GM23338 (cell line): ENCODE results near the gene PHYKPL. TPM values are rescaled to one million over a fixed set of nuclear protein-coding genes. Genes with fewer than 3 reads are reported as not detected.

Experiments used
- ATAC-seq: fragments of 200-7000 bp; cut with Tn5 transposase; 3 replicates; pipeline ENCODE4 v1.9.1; 2020
- DNase-seq: peaks from one replicate; pipeline ENCODE4 v3.0.0-alpha.2; 2015; ENCODE audit warnings: low spot score
- H2AFZ ChIP-seq: fragments of 200-600 bp; sonication (generic); 2 replicates; pipeline ENCODE4 v1.8.0; 2016; ENCODE audit warnings: antibody characterized with exemption, mild to moderate bottlenecking, moderate library complexity
- H3F3A ChIP-seq: fragments of 200-600 bp; sonication (generic); replicated peaks from 2 replicates; pipeline ENCODE4 v1.8.0; 2017; ENCODE audit warnings: antibody characterized with exemption, mixed run types, low read depth
- H3K27ac ChIP-seq: fragments of 200-600 bp; sonication (generic); 2 replicates; pipeline ENCODE4 v1.6.1; 2016; ENCODE audit warnings: low read depth
- H3K27me3 ChIP-seq: fragments of 200-600 bp; sonication (generic); 2 replicates; pipeline ENCODE4 v1.8.0; 2016; ENCODE audit warnings: mild to moderate bottlenecking, mixed run types, moderate library complexity; ENCODE audit not compliant: insufficient read depth
- H3K36me3 ChIP-seq: fragments of 200-600 bp; sonication (generic); 2 replicates; pipeline ENCODE4 v1.8.0; 2016; ENCODE audit warnings: mild to moderate bottlenecking; ENCODE audit not compliant: insufficient read depth
- H3K4me1 ChIP-seq: fragments of 200-600 bp; sonication (generic); 2 replicates; pipeline ENCODE4 v1.8.0; 2016; ENCODE audit warnings: mild to moderate bottlenecking, moderate library complexity; ENCODE audit not compliant: insufficient read depth
- H3K4me2 ChIP-seq: fragments of 200-600 bp; sonication (generic); 2 replicates; pipeline ENCODE4 v1.7.1; 2017; ENCODE audit warnings: mixed run types
- H3K4me3 ChIP-seq: fragments of 200-600 bp; sonication (generic); 2 replicates; pipeline ENCODE4 v1.6.1; 2016; ENCODE audit warnings: mixed run types
- H3K79me2 ChIP-seq: fragments of 200-600 bp; sonication (generic); replicated peaks from 2 replicates; pipeline ENCODE4 v1.8.0; 2017; ENCODE audit warnings: mild to moderate bottlenecking; ENCODE audit not compliant: insufficient read depth
- H3K9me2 ChIP-seq: fragments of 200-600 bp; sonication (generic); 2 replicates; pipeline ENCODE4 v1.8.0; 2017; ENCODE audit not compliant: insufficient read depth
- H4K20me1 ChIP-seq: fragments of 200-600 bp; sonication (generic); replicated peaks from 2 replicates; pipeline ENCODE4 v1.8.0; 2017; ENCODE audit warnings: mild to moderate bottlenecking; ENCODE audit not compliant: insufficient read depth
- H3K27ac Mint-ChIP-seq: 2 replicates; pipeline ENCODE4 v1.8.0; 2020; ENCODE audit warnings: inconsistent platforms, mild to moderate bottlenecking, moderate library complexity, mixed read lengths
- H3K27me3 Mint-ChIP-seq: 3 replicates; pipeline ENCODE4 v1.8.0; 2022; ENCODE audit warnings: low read depth, mild to moderate bottlenecking, moderate library complexity, mixed read lengths, inconsistent platforms; ENCODE audit not compliant: insufficient read depth, poor library complexity
- H3K36me3 Mint-ChIP-seq: 3 replicates; pipeline ENCODE4 v1.8.0; 2021; ENCODE audit warnings: low read depth, mild to moderate bottlenecking, inconsistent platforms, moderate library complexity, mixed read lengths
- H3K4me1 Mint-ChIP-seq: 3 replicates; pipeline ENCODE4 v1.8.0; 2020; ENCODE audit warnings: mild to moderate bottlenecking, inconsistent platforms, mixed read lengths
- H3K4me3 Mint-ChIP-seq: 3 replicates; pipeline ENCODE4 v1.8.0; 2021; ENCODE audit warnings: moderate library complexity, mild to moderate bottlenecking, inconsistent platforms, mixed read lengths
- H3K9me3 Mint-ChIP-seq: 3 replicates; pipeline ENCODE4 v1.8.0; 2020; ENCODE audit warnings: moderate library complexity, mild to moderate bottlenecking, inconsistent platforms, mixed read lengths
- CREB1 ChIP-seq: fragments of 250-450 bp; sonication (Bioruptor Pico); IDR thresholded peaks from 2 replicates; pipeline ENCODE4 v1.5.0; 2020; ENCODE audit warnings: low read depth, mild to moderate bottlenecking, moderate library complexity
- EZH2 ChIP-seq: fragments of 200-600 bp; sonication (generic); IDR thresholded peaks from one replicate; pipeline ENCODE4 v1.8.0; 2017; ENCODE audit warnings: antibody characterized with exemption, mild to moderate bottlenecking, low read depth; ENCODE audit not compliant: unreplicated experiment
- EZH2phosphoT487 ChIP-seq: fragments of 200-600 bp; sonication (generic); IDR thresholded peaks from one replicate; pipeline ENCODE4 v1.8.1; 2018; ENCODE audit warnings: antibody characterized with exemption; ENCODE audit not compliant: unreplicated experiment
- JUNB ChIP-seq: IDR thresholded peaks from one replicate; pipeline ENCODE4 v1.6.1; 2016; ENCODE audit warnings: antibody characterized with exemption; ENCODE audit not compliant: unreplicated experiment
- NANOG ChIP-seq: IDR thresholded peaks from 2 replicates; pipeline ENCODE4 v1.6.1; 2016; ENCODE audit warnings: antibody characterized with exemption, borderline replicate concordance
- POLR2AphosphoS5 ChIP-seq: IDR thresholded peaks from 2 replicates; pipeline ENCODE4 v1.6.1; 2016; ENCODE audit warnings: antibody characterized with exemption, low read depth
- STAT1 ChIP-seq: IDR thresholded peaks from one replicate; pipeline ENCODE4 v1.6.1; 2016; ENCODE audit warnings: antibody characterized with exemption; ENCODE audit not compliant: unreplicated experiment
- ZNF114 ChIP-seq: fragments of 250-450 bp; sonication (Bioruptor Pico); IDR thresholded peaks from 2 replicates; pipeline ENCODE4 v1.5.0; 2020; ENCODE audit warnings: mild to moderate bottlenecking, moderate library complexity
- ZNF331 ChIP-seq: fragments of 250-450 bp; sonication (Bioruptor Pico); IDR thresholded peaks from 2 replicates; pipeline ENCODE4 v1.5.0; 2020; ENCODE audit warnings: low read depth, mild to moderate bottlenecking, moderate library complexity
- polyA plus RNA-seq: library from polyadenylated mRNA; unstranded; fragments of >200 nt; fragmentation: Nextera tagmentation; extraction: Ambion mirVana; gene quantifications from 2 replicates; pipeline ENCODE4 v1.2.1, GENCODE V29; 2016
- total RNA-seq: library from RNA; depleted of rRNA; stranded (reverse); fragments of >200 nt; shearing (Covaris generic); gene quantifications from 2 replicates; pipeline ENCODE4 v1.2.3, GENCODE V29; 2014
- TF ChIP-seq, protein P1 (sequence below): IDR thresholded peaks from 2 replicates; pipeline ENCODE4 v1.6.1; 2016; ENCODE audit warnings: antibody characterized with exemption
- TF ChIP-seq, protein P2 (sequence below): IDR thresholded peaks from one replicate; pipeline ENCODE4 v1.6.1; 2018; ENCODE audit warnings: antibody characterized with exemption; ENCODE audit not compliant: unreplicated experiment
- TF ChIP-seq, protein P3 (sequence below), 2 experiments: fragments of 200-600 bp in 1 of 2; sonication (generic) in 1 of 2; conservative IDR thresholded peaks; 2 replicates each; pipeline versions ENCODE4 v1.5.1 to v1.6.1; 2016 to 2017; ENCODE audit warnings: antibody characterized with exemption in 2 of 2, low read depth in 2 of 2, mild to moderate bottlenecking in 2 of 2, moderate library complexity in 1 of 2

PHYKPL gene
- total and polyA plus RNA-seq, 2 experiments from 2014 or later = 15.9 to 20.8 TPM

DNA sequence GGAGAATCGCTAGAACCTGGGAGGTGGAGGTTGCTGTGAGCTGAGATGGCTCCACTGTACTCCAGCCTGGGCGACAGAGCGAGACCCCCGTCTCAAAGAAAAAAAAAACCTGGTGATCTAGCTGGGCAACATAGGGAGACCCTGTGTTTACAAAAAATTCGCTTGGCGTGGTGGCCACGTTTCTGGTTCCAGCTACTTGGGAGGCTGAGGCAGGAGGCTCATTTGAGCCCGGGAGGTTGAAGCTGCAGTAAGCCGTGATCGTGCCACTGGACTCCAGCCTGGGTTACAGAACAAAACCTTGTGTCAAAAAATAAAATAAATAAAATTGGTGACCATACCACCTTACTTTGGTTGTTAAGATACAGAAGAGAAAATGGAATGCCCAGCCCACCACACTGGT is 30.1 kb downstream of the PHYKPL start (continued):
- TF ChIP-seq STAT1 = no peak
- TF ChIP-seq EZH2 = no peak
- no peak for TF ChIP-seq ZNF331 (CRISPR knock-in tag)
- no peak for TF ChIP-seq EZH2phosphoT487
- TF ChIP-seq, protein P1, sequence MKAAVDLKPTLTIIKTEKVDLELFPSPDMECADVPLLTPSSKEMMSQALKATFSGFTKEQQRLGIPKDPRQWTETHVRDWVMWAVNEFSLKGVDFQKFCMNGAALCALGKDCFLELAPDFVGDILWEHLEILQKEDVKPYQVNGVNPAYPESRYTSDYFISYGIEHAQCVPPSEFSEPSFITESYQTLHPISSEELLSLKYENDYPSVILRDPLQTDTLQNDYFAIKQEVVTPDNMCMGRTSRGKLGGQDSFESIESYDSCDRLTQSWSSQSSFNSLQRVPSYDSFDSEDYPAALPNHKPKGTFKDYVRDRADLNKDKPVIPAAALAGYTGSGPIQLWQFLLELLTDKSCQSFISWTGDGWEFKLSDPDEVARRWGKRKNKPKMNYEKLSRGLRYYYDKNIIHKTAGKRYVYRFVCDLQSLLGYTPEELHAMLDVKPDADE = no peak
- no peak for TF ChIP-seq JUNB
- no peak for TF ChIP-seq NANOG
- no peak for TF ChIP-seq CREB1 (CRISPR knock-in tag)

DNA sequence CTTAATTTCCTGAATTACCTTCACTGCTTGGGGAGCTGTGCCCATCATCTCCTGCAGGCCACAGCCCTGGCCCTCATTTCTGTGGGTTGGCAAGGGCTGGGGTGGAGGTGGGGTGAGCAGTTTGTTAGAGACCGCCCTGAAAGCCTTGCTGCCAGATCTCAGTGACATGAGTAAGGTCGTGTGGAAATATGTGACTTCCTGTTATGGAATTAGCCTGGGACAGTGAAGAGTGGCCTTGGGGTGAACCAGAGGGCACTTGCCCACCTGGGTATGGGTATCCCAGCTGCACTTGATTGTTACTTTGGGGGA is 30.7 kb downstream of the PHYKPL start:
- no peak for DNase-seq
- H3K27ac Mint-ChIP-seq = no peak overlapping the region
- peaks cover 16% of the 10 kb centered on the region for H4K20me1 ChIP-seq
- H3K36me3 ChIP-seq = peaks cover 15% of the 10 kb centered on the region
- H3K4me1 ChIP-seq = peaks cover 16% of the 10 kb centered on the region
- no peak overlapping the region for H3K27ac ChIP-seq
- no peak overlapping the region for H3K4me3 Mint-ChIP-seq
- no peak overlapping the region for H3K4me2 ChIP-seq
- peaks cover 8% of the 10 kb centered on the region for H3K9me3 Mint-ChIP-seq
- peaks cover 28% of the 10 kb centered on the region for H3K27me3 Mint-ChIP-seq
- H3K27me3 ChIP-seq = no peaks in the 10 kb centered on the region
- H3K9me2 ChIP-seq = no peaks in the 10 kb centered on the region
- H2AFZ ChIP-seq = no peak overlapping the region
- peaks cover 21% of the 10 kb centered on the region for H3K36me3 Mint-ChIP-seq
- H3K4me1 Mint-ChIP-seq = peaks cover 22% of the 10 kb centered on the region
- no peak overlapping the region for H3K4me3 ChIP-seq
- H3K79me2 ChIP-seq = peaks cover 33% of the 10 kb centered on the region
- peaks cover 16% of the 10 kb centered on the region for H3F3A ChIP-seq
- no peak for ATAC-seq
- TF ChIP-seq STAT1 = no peak
- no peak for TF ChIP-seq CREB1 (CRISPR knock-in tag)
- TF ChIP-seq EZH2 = no peak
- no peak for TF ChIP-seq ZNF331 (CRISPR knock-in tag)
- TF ChIP-seq, protein P2, sequence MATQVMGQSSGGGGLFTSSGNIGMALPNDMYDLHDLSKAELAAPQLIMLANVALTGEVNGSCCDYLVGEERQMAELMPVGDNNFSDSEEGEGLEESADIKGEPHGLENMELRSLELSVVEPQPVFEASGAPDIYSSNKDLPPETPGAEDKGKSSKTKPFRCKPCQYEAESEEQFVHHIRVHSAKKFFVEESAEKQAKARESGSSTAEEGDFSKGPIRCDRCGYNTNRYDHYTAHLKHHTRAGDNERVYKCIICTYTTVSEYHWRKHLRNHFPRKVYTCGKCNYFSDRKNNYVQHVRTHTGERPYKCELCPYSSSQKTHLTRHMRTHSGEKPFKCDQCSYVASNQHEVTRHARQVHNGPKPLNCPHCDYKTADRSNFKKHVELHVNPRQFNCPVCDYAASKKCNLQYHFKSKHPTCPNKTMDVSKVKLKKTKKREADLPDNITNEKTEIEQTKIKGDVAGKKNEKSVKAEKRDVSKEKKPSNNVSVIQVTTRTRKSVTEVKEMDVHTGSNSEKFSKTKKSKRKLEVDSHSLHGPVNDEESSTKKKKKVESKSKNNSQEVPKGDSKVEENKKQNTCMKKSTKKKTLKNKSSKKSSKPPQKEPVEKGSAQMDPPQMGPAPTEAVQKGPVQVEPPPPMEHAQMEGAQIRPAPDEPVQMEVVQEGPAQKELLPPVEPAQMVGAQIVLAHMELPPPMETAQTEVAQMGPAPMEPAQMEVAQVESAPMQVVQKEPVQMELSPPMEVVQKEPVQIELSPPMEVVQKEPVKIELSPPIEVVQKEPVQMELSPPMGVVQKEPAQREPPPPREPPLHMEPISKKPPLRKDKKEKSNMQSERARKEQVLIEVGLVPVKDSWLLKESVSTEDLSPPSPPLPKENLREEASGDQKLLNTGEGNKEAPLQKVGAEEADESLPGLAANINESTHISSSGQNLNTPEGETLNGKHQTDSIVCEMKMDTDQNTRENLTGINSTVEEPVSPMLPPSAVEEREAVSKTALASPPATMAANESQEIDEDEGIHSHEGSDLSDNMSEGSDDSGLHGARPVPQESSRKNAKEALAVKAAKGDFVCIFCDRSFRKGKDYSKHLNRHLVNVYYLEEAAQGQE = no peak
- no peak for TF ChIP-seq ZNF114 (CRISPR knock-in tag)
- TF ChIP-seq, protein P1 = no peak
- TF ChIP-seq EZH2phosphoT487 = no peak
- no peak for TF ChIP-seq JUNB
- no peak for TF ChIP-seq NANOG
- TF ChIP-seq, protein P3, sequence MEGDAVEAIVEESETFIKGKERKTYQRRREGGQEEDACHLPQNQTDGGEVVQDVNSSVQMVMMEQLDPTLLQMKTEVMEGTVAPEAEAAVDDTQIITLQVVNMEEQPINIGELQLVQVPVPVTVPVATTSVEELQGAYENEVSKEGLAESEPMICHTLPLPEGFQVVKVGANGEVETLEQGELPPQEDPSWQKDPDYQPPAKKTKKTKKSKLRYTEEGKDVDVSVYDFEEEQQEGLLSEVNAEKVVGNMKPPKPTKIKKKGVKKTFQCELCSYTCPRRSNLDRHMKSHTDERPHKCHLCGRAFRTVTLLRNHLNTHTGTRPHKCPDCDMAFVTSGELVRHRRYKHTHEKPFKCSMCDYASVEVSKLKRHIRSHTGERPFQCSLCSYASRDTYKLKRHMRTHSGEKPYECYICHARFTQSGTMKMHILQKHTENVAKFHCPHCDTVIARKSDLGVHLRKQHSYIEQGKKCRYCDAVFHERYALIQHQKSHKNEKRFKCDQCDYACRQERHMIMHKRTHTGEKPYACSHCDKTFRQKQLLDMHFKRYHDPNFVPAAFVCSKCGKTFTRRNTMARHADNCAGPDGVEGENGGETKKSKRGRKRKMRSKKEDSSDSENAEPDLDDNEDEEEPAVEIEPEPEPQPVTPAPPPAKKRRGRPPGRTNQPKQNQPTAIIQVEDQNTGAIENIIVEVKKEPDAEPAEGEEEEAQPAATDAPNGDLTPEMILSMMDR (conservative IDR thresholded peaks at IDR 0.05; ENCODE audit: low read depth in 2 of 2) = no peak
- no peak for TF ChIP-seq POLR2AphosphoS5
